GM12875 (cell line): ENCODE results near the gene CHKA.
"Not testable (repeated sequence)": the region's sequence is repeated elsewhere in the genome, so short reads cannot be mapped to it uniquely, and the experiment has no call there.

Experiments
- H3K4me3 ChIP-seq: one replicate; pipeline ENCODE4 v1.5.1; 2011; ENCODE audit warnings: low read depth, low read length, control low read depth
- TF ChIP-seq, protein P1 (sequence below): IDR thresholded peaks from 2 replicates; pipeline ENCODE4 v1.5.1; 2011; ENCODE audit warnings: low read depth, mild to moderate bottlenecking, control low read depth, inconsistent platforms, low read length, moderate library complexity, borderline replicate concordance; ENCODE audit not compliant: insufficient read depth

Gene CHKA

GRCh38 chr11:68099057-68099456 is 22.1 kb downstream of the CHKA start:
- TF ChIP-seq, protein P1, sequence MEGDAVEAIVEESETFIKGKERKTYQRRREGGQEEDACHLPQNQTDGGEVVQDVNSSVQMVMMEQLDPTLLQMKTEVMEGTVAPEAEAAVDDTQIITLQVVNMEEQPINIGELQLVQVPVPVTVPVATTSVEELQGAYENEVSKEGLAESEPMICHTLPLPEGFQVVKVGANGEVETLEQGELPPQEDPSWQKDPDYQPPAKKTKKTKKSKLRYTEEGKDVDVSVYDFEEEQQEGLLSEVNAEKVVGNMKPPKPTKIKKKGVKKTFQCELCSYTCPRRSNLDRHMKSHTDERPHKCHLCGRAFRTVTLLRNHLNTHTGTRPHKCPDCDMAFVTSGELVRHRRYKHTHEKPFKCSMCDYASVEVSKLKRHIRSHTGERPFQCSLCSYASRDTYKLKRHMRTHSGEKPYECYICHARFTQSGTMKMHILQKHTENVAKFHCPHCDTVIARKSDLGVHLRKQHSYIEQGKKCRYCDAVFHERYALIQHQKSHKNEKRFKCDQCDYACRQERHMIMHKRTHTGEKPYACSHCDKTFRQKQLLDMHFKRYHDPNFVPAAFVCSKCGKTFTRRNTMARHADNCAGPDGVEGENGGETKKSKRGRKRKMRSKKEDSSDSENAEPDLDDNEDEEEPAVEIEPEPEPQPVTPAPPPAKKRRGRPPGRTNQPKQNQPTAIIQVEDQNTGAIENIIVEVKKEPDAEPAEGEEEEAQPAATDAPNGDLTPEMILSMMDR = no peak
- no peak overlapping the region for H3K4me3 ChIP-seq

DNA sequence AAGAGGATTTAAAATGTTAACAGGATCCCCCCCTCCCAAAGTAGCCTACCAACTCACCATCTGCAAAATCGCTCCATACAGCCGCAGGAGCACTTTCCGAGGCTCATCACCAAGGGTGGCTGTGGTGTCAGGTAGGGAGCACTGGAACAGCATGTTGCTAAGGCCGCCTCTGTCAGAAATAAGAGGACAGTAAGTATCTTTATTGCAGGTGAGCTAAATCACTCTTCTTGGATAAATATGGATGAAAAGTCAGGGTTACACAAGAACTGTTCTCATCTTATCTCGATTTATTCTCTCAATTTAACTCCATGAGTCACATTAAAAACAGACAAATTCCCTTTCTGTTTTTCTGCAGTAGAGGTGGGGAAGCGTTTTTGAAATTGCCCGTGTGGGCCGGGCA is 24.2 kb downstream of the CHKA start:
- no peak overlapping the region for H3K4me3 ChIP-seq
- TF ChIP-seq, protein P1 = no peak

DNA sequence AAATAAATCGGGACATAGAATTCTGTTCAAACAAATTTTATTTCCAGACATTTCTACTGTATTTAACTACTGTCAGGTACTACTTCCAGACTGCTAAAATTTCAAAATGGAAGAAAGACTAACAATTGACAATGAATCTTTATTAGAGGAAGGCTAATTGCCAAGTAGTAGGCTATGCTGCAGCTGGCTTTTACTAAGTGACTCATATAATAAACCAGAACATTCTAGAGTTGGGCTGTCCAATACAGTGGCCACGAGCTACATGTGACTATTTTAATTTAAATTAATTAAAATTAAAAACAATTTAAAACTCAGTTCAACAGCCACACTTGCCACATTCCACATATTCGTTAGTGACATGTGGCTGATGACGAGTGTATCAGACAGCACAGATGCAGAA is 27.6 kb downstream of the CHKA start:
- TF ChIP-seq, protein P1 = no peak
- no peak overlapping the region for H3K4me3 ChIP-seq

DNA sequence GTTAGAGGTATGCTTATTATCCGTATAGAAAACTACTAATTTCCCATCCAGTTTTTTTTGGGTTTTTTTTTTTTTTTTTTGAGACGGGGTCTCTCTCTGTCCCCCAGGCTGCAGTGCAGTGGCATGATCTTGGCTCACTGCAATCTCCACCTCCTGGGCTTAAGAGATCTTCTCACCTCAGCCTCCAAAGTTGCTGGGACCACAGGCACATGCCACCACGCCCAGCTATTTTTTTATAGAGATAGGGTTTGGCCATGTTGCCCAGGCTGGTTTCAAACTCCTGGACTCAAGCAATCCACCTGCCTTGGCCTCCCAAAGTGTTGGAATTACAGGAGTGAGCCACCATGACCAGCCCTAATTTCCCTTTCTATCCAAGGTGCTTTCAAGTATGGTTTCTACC is 28.2 kb downstream of the CHKA start:
- not testable (repeated sequence) for H3K4me3 ChIP-seq

GRCh38 chr11:68092411-68092810 is 28.8 kb downstream of the CHKA start:
- TF ChIP-seq, protein P1 = no peak
- no peak overlapping the region for H3K4me3 ChIP-seq

DNA sequence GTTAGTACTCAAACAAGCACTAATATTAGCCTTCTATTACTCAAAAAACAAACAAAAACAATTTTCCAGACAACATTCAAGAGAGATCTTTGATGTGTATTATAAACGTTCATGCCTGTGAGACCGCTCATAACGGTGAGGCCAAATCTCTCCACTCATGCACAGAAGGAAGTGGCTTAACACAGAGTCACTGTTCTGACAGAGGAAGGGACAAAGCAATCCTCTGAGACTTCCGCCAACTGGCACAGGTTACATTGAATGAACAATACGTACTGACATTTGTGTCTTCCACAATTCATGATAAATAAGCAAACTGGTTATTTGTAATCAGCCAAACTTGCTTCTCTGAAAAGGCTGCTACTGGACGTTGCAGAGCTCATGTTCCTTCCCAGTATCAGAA is 30.5 kb downstream of the CHKA start:
- TF ChIP-seq, protein P1 = no peak
- no peak overlapping the region for H3K4me3 ChIP-seq

GRCh38 chr11:68090287-68090686 is 30.9 kb downstream of the CHKA start:
- no peak overlapping the region for H3K4me3 ChIP-seq
- TF ChIP-seq, protein P1 = no peak

DNA sequence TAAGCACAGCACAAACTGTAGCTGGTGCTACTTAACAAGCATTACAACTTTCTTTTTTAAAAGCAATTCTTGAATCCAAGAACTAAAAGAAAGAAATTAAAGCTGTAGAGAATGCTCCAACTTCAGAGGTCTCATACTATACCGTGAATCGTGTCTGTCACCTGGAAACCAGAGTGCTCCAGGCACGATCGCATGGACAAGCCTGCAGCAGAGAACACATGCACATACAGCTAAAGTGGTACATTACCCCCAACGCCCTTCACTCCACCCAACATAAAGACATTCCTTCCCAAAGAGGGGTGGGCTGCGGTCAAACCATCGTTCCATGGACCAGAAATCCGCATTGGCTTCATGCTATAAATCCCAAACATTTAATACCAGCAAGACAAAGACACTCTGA is 31.5 kb downstream of the CHKA start:
- TF ChIP-seq, protein P1 = no peak
- H3K4me3 ChIP-seq = no peak overlapping the region
